Left lobe of liver (tissue), 2 donors: ENCODE measurements around the gene ACSL1. TPM values are rescaled to one million over a fixed set of nuclear protein-coding genes. Genes with fewer than 3 reads are reported as not detected.
A peak's percentile ranks its signal among the peaks of the same experiment; 100 is the strongest.
"Not testable (repeated sequence)": the region's sequence is repeated elsewhere in the genome, so short reads cannot be mapped to it uniquely, and the experiment has no call there.

ENCODE experiments used
- ATAC-seq: fragments of 200-7000 bp; cut with Tn5 transposase; one replicate; pipeline ENCODE4 v1.9.1; 2020; ENCODE audit warnings: mild to moderate bottlenecking, moderate library complexity
- DNase-seq: peaks from one replicate; pipeline ENCODE4 v3.0.0-alpha.2; 2020; ENCODE audit warnings: low spot score
- total RNA-seq: library from RNA; stranded (reverse); gene quantifications from one replicate; pipeline ENCODE4 v1.2.1, GENCODE V29; 2021
- donor health status: DM: no; HTN: no; CAD: no; lungs with moderate emphysema.
- donor health status: DM: no; HTN: yes; CAD: no.

The ACSL1 gene
- total RNA-seq, 1 donor from 2014 or later = 818 TPM

DNA sequence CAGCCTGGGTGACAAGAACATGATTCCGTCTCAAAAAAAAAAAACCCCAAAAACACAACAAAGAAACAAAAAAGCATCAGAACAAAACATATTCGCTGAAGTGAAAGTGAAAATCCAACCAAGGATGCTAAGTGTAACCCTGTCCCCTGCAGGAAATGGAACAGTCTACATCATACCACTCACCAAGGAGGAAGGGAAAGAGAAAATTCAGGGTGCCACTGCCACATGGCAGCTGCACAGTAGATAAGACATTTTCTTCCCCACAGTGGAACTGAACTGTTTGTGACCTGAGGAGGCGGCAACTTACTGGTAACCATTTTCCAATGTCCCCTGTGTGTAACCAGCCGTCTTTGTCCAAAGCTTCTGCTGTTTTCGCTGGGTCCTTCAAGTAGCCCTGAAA, 63.7 kb downstream of the ACSL1 start:
- DNase-seq (no peak), ATAC-seq (peak; percentile 15)

DNA sequence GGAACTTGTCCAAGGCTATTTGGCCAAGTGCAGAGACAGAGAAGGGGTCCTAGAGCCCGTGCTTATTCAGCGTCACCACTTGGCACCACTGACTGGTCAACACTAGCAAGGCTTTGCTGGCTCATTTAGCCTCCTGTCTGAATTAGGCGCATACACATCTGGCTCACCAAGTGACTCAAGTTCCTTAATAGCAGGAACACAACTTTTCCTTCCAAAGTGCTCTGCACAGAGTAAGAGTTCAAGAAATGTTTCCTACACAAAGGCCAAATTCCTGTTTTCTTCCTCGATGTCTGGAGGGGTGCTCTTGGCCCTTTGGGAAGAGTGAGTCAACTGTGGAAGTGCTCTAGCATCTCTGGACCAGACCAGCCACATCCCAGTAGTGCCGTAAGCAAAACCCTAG, 65.1 kb downstream of the ACSL1 start:
- DNase-seq (no peak), ATAC-seq (peak; percentile 5)

DNA sequence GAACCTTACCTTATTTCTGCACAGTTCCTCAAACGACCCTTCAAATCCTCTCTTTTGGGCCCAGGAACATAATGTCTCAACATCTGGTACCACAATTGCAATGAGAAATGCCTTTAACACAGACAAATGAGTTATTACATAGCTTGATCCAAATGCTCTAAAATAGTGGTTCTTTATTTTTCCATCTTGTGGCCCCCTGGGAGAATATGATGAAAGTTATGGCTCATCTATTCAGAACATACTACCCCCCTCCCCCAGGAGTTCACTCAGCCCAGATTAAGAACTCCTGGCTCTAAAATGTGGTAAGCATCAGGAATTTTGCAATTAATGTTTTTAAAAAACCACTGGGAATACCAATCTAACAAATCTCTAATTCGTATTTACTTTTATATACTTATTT, 68.0 kb downstream of the ACSL1 start:
- no peak for ATAC-seq
- DNase-seq = no peak

DNA sequence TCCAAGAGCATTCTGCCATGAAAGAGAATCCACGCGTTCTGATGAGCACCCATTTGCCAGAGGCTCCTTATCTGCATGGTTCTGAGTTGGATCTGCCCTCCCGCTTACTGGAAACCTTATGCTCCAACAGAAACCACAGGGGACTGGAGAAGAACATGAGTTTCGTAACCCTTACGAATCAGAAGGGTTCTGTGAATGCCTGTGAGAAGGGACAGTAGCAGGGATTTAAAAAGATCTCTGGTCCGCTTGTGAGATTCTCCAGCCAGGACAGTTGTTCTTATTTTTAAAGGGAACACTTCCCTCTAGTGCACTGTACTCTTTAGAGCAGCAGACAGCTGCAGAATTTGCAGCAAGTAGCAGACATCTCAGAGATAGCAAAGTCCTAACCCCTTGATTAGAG, 69.4 kb downstream of the ACSL1 start:
- no peak for DNase-seq

DNA sequence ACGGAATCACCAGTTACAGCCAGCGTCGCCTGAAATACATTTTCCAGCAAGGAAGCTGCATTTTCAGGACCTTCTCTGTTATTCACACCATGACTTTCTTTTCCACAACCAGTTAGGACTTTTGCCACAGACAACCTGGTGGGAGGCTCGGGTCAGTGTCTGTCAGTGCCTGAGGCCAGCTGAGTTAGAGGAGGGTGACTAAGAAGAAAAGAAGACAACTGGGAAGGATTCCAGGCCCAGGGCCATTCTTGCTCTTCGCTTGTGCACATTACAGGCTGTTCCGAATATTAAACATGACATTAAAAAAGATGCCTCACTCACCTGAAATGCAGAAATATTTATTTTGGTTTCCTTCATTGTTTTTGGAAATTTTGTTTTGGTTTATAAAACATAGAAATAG, 70.5 kb downstream of the ACSL1 start:
- ATAC-seq = no peak

More for the DNA sequence above, 69.4 kb downstream of the ACSL1 start:
- ATAC-seq = no peak

DNA sequence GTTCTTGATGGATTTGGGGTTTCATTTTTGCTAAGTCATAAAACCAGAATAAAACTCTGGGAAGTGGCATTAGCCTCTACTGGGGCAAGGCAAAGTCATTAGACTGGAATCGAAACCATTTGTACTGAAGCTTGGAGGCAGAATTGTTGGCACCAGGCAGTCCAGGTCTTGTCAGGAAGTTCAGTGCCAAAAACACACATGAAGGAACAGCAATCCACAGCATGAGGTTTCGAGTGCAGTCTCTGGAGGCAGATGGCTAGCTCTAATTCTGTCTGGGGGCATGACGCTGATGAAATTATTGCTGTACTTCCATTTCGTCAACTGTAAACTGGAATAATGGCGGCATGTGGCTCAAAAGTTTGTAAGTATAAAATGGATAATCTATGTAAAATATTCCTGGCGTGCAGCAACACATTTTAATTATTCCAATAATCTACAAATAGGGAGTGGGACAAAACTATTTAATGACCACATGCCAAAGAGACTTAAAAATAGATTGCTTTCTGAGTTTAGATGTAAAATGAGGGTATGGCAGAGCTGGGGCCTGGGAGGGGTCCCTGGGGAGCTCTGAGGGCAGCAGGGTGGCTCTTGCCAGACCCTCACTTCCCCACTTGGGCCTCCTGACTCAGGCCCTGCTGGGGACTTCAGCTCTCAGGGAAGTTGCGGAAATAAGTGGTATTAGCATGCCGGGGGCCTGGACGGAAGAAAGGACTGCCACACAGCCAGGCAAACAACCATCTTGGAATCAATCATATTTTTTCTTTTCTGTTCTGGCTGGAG, 73.1 kb downstream of the ACSL1 start:
- DNase-seq = no peak
- peak; percentile 3 for ATAC-seq

More for the DNA sequence above, 70.5 kb downstream of the ACSL1 start:
- DNase-seq = no peak

DNA sequence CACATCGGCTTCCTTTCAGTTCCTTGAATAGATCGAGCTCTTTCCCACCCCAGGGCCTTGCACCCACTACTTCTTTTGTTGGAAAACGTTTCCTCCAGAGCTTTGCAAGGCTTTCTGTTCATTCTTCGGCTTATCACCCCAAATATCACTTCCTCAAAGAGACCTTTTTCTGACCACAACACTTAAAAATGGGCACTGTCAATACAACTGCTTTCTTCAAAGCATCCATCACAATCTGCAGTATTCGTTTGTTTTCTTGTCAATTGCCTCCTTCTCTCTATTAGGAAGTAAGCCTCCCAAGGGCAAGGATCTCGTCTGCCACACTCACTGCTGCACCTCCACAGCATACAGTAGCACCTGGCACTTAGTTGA, 74.2 kb downstream of the ACSL1 start:
- ATAC-seq = peak; percentile 0
- no peak for DNase-seq

DNA sequence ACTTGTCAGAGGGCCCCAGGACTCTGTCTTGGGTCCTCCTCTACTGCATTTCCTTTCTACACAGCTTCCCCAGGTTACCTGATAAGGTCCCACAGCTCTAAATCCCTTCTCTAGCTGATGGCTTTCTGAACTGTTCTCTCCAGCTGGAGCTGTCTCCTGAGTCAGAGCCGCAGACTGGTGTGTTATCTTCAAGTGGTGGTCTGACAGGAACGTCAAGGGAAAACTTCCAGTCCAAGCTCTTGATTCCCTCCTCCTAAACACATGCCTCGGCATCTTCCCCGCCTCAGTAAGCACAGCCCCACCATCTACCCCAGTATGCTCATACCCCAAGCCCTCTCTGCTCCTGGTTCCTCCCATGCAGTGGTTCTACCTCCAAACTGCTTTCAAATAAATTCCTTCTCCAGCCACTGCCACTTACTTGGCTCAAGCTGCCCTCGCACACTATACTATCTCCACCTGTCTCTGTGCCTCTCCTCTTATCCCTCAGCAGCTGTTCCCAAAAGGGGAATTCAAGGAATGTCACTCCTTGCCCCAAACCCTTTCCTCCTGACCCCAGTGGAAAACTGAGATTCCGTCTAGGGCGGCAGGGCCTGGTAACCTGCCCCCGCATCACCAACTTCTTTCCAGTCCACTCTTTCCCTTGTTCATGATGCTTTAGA, 74.7 kb downstream of the ACSL1 start:
- ATAC-seq (peak; percentile 7), DNase-seq (no peak)

DNA sequence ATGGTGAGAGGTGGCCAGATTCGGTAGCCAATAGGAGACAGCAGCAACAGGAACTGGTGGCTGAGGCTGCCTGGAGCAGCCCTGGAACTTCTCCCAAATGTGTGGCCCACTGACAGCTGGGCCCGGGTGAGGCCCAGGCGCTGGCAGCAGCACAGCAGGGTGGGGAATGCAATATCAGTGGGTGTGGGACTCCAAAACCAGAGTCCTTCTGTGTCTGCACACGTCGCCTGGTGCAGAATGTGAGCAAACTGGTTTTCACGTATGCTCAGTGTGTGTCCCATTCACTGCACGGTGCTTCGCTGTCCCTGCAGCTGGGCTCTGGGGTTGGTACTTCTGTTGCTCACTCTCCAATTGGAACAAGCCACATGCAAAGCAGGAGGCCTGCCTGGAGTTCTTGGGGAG, 77.5 kb downstream of the ACSL1 start:
- no peak for DNase-seq

DNA sequence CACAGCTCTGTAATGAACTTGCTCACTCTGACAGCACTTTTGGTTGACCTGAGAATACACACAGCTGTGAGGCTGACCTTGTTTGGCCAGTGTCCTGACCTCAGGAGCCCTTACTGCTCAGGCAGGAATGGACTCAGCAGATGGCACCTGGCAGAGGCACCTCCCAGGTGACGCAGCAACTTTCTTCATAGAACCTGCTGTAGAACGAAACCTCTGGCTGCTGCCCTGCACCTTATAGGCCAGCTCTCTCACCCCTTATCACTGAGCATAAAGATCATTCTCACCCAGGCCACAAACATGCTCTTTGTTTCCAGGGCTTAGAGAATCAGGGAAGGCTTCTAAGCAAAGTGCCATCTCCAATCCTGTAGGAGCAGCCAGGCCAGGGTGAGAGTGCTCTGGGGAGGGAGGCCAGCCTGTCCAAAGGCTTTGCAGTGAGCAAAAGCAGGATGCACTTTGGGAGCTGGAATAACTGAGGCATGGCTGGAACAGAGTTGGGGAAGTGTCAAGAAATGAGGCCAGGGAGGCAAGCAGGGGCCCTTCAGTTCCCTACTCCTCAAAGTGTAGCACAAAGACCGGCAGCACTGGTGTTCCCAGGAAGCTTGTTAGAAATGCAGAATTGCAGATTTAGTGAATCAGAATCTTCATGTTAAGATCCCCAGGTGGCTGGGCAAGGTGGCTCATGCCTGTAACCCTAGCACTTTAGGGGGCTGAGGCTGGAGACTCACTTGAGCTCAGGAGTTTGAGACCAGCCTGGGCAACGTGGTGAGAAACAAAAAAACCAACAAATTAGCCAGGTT, 78.5 kb downstream of the ACSL1 start:
- peak; percentile 87 for DNase-seq
- ATAC-seq = peak; percentile 62

More for the DNA sequence above, 77.5 kb downstream of the ACSL1 start:
- ATAC-seq = peak; percentile 5

DNA sequence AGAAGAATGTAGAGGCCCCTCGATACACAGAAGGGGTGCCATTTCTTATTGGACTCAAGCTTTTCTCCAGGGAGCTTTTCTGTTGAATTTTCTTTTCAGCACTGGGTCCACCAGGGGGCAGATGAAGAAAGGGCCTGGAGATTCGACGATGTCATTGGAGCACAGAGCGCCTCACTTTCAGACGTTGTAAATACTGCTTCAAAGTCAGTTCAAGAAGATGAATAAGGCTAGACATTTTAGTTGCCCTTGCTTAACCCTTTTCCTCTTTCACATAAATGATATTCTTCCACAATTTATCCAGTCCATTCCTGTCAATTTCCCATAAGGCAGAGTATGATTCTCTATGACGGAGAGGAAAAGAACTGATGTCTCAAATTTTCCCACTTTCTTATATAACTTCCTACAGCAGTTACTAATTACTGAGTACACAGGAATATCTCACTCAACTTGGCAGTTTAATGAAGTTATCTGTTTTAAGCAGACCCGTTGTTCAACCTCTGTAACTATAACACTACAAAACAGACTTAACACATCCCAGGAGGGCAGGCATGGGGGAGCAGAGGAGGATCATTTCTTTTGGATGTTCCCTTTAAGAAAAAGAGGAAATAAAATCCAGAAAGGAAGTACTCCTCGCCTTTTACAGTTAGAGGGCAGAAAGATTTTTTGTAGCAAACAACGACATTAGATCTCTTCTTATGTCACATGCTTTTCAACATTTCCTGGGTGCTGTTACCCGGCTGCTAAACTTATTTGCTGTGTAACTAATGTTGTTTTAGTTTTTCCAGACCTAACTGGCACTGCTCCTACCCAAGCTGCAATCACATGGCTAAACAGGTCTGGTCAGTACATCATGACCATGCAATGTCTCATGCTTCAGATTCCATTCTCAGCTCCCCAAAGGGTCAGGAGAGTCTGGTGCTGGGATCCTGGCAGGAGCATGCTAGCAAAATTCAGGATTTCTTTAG, 79.7 kb downstream of the ACSL1 start:
- DNase-seq = peak; percentile 63

DNA sequence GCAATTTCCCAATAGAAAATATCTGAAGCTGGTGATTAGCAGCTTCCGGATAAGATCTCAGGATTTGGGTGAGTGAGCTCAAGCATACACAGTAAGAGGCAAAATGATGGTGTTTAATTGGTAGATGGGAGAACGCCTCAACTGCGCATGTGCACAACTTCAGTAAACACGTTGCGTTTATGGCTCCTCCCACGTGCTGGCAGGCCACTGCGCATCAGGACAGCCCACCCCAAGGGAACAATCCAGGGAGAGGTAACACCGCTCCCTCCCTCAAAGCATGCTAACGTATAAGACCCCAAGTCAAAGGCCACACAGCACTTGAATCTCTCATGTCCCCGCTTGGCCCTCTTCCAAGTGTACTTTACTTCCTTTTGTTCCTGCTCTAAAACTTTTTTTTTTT, 81.5 kb downstream of the ACSL1 start:
- DNase-seq (no peak), ATAC-seq (no peak)

More for the DNA sequence above, 79.7 kb downstream of the ACSL1 start:
- peak; percentile 25 for ATAC-seq

DNA sequence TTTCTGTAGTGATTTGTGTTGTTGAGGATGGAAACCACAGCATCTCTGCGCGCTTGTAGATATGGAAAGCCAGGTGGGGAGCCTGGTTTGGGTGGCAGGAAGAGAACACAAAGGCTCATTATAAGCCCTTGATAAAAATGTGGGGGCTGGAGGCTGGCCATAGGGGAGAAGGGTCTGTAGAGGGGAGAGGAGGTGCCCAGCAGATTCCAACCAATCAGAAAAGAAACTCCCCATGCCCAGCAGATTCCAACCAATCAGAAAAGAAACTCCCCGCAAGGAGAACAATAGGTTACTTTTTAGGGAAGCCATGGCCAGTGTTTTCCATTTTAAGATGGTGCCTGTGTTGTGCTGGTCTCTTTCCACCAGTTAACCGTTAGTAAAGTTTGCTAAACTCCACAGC, 82.1 kb downstream of the ACSL1 start:
- ATAC-seq (no peak), DNase-seq (no peak)

DNA sequence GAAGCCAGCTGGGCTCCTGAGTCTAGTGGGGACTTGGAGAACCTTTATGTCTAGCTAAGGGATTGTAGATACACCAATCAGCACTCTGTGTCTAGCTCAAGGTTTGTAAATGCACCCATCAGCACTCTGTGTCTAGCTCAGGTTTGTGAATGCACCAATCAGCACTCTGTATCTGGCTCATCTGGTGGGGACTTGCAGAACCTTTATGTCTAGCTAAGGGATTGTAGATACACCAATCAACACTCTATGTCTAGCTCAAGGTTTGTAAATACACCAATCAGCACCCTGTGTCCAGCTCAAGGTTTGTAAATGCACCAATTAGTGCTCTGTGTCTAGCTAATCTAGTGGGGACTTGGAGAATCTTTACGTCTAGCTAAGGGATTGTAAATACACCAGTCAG, 84.1 kb downstream of the ACSL1 start:
- DNase-seq, ATAC-seq: not testable (repeated sequence)

DNA sequence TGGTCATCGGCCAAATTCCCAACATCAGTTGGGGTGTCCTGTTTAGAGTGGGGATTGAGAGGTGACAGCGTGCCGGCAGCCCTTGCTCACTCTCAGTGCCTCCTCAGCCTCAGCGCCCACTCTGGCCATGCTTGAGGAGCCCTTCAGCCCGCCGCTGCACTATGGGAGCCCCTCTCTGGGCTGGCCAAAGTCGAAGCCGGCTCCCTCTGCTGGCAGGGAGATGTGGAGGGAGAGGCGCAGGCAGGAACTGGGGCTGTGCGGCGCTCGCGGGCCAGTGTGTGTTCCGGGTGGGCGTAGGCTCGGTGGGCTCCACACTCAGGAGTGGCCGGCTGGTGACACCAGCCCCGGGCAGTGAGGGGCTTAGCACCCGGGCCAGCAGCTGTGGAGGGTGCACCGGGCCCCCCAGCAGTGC, 84.8 kb downstream of the ACSL1 start:
- DNase-seq (no peak), ATAC-seq (no peak)

DNA sequence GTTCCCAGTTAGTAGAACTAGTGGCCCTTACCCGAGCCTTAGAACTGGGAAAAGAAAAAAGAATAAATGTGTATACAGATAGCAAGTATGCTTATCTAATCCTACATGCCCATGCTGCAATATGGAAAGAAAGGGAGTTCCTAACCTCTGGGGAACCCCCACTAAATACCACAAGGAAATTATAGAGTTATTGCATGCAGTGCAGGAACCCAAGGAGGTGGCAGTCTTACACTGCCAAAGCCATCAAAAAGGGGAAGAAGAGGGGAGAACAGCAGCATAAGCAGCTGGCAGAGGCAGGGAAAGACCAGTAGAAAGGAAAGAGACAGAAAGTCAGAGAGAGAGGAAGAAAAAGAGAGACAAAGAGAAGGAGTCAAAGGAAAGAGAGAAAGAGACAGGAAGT, 86.2 kb downstream of the ACSL1 start:
- not testable (repeated sequence) for ATAC-seq, DNase-seq

DNA sequence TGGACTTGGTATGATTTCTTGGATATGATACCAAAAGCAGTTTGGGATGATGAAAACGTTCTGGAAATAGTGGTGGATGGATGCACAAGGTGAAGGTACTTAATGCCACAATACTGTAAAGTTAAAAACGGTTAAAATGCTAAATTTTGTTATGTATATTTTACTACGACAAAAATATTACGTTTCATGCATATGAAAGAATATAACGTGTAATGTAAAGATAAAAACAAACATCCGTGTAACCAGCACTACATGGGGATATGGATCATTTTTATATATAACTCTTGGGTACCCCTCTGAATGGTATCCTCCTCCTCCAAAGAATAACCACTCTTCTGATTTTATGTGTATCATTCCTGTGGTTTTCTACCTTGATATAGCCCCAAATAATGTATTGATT, 91.0 kb downstream of the ACSL1 start:
- DNase-seq (no peak), ATAC-seq (no peak)

DNA sequence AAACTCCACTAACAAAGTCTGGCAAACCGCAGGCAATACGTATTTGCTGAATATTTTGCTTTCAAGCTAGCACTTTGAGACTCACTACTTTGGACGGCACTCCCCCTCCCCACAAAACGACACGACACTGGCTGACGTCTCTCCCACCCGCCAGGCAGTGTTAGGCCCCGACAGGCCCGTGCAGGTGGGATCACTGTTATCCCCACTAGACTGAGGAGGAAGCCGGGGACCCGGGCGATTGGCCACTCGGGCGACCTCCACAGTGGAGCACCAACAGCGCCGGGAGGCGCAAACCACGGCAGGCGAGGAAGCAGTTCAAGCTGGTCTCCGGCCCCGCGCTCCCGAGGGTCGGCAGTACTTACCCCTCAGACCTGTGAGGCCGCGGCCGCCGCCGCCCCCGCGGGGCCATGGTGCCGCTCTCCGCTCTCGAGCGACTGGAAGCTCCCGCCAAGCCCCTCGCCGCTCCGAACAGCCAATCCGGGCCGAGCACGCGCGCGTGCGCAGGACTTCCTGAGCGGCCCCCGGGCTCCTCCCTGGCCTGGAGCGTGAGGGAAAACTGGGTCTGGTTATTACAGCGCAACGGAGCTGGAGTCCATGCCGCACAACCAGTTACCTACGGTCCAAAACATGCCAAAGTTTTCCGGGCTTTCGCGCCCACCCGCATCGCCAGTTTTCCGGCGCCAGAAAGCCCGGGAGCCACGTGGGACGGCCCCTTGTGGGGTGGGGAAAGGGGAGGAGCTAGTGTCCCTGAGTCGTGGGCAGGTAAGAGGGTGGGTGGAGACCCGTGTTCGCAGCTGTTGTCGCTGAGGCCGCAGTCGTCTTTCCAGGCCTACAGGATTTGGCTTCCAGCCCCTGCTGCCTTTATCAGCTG, 91.9 kb downstream of the ACSL1 start, which contains the start of gene CENPU:
Gene CENPU, minus strand, starts transcription at position 443 of the 871 bp plus-strand sequence. Its CDS starts 34 bp downstream, at position 409.
- peak; percentile 97 for ATAC-seq
- peak; percentile 98 for DNase-seq

DNA sequence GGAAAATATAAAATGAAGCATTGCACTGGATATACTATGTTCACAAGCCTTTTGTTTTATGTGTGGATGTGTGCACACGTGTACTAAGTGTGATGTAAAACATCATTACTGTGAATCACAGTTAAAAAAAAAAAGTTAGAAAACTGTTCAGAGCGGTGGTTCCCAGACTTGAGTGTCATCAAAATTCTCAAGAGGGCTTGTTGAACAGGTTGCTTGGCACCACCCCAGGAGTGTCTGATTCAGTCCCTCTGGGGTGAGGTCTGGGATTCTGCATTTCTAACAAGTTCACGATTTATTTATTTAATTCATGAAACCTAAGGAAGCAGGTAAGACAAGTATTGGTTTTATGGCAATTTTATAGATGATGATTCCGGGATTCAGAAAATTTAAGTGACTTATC, 93.6 kb downstream of the ACSL1 start:
- no peak for DNase-seq
- no peak for ATAC-seq
